GM12878 (cell line): ENCODE results near the gene YTHDF2.

ENCODE experiments used
- DPF2 ChIP-seq: fragments of 450-650 bp; IDR thresholded peaks from 2 replicates; pipeline ENCODE4 v1.6.1; 2017; ENCODE audit warnings: mild to moderate bottlenecking
- RCOR1 ChIP-seq: conservative IDR thresholded peaks from 2 replicates; pipeline ENCODE4 v1.6.1; 2012; ENCODE audit warnings: low read depth, low read length, improper control_type of control experiment
- SREBF2 ChIP-seq: IDR thresholded peaks from 2 replicates; pipeline ENCODE4 v1.6.1; 2012; ENCODE audit warnings: mild to moderate bottlenecking, low read length
- SUZ12 ChIP-seq: fragments of 200-600 bp; sonication (generic); IDR thresholded peaks from one replicate; pipeline ENCODE4 v1.6.1; 2018; ENCODE audit warnings: antibody characterized with exemption, mild to moderate bottlenecking; ENCODE audit not compliant: unreplicated experiment
- TARDBP ChIP-seq: IDR thresholded peaks from 2 replicates; pipeline ENCODE4 v1.6.1; 2016; ENCODE audit warnings: borderline replicate concordance
- ZNF24 ChIP-seq: fragments of 450-650 bp; IDR thresholded peaks from 2 replicates; pipeline ENCODE4 v1.6.1; 2017; ENCODE audit warnings: antibody characterized with exemption, mild to moderate bottlenecking
- TF ChIP-seq, protein P1 (sequence below), 3 experiments: IDR thresholded peaks in 2 of 3; conservative IDR thresholded peaks in 1 of 3; 2 replicates each; pipeline ENCODE4 v1.5.1; 2011; ENCODE audit warnings: low read depth in 3 of 3, low read length in 3 of 3, mild to moderate bottlenecking in 3 of 3, control low read depth in 2 of 3, moderate library complexity in 2 of 3, inconsistent platforms in 1 of 3, mixed read lengths in 1 of 3; ENCODE audit not compliant: control insufficient read depth in 2 of 3, insufficient read depth in 1 of 3; ENCODE audit errors: extremely low read depth in 1 of 3

DNA sequence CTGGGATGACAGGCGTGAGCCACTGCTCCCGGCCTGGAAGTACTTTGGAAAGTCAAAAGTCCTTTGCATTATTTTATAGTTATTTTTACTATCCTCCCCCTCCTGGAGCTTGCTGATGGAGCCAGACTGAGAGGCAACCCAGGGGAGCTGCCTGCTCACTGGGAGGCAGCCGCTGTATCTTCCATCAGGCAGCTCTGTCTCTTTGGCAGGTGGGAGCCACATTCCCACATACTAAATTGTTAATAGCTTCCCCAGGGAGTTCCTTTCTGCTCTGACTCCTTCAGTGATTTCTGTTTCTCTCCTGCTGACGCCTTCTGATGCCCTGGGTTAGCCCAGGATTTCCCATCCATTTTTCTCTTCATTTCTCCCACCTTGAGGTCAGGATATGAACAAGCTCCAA lies 70.3 kb downstream of the YTHDF2 start:
- TF ChIP-seq SUZ12 (no peak), ZNF24 (no peak), RCOR1 (no peak), TARDBP (no peak), DPF2 (no peak), SREBF2 (no peak)
- TF ChIP-seq, protein P1, sequence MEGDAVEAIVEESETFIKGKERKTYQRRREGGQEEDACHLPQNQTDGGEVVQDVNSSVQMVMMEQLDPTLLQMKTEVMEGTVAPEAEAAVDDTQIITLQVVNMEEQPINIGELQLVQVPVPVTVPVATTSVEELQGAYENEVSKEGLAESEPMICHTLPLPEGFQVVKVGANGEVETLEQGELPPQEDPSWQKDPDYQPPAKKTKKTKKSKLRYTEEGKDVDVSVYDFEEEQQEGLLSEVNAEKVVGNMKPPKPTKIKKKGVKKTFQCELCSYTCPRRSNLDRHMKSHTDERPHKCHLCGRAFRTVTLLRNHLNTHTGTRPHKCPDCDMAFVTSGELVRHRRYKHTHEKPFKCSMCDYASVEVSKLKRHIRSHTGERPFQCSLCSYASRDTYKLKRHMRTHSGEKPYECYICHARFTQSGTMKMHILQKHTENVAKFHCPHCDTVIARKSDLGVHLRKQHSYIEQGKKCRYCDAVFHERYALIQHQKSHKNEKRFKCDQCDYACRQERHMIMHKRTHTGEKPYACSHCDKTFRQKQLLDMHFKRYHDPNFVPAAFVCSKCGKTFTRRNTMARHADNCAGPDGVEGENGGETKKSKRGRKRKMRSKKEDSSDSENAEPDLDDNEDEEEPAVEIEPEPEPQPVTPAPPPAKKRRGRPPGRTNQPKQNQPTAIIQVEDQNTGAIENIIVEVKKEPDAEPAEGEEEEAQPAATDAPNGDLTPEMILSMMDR (IDR thresholded peaks at IDR 0.05 in 2 of 3, conservative IDR thresholded peaks at IDR 0.05 in 1 of 3; ENCODE audit: control insufficient read depth in 2 of 3, extremely low read depth in 1 of 3, insufficient read depth in 1 of 3, low read depth in 3 of 3, low read length in 3 of 3) = no peak
